HG02885 (cell line): ENCODE data around the gene ADGRG3.

Source experiments
- ATAC-seq: cut with Tn5 transposase; IDR thresholded peaks from one replicate; pipeline ENCODE4 v1.9.1; 2021; ENCODE audit warnings: mild to moderate bottlenecking; ENCODE audit not compliant: unreplicated experiment, poor library complexity

Gene ADGRG3

DNA sequence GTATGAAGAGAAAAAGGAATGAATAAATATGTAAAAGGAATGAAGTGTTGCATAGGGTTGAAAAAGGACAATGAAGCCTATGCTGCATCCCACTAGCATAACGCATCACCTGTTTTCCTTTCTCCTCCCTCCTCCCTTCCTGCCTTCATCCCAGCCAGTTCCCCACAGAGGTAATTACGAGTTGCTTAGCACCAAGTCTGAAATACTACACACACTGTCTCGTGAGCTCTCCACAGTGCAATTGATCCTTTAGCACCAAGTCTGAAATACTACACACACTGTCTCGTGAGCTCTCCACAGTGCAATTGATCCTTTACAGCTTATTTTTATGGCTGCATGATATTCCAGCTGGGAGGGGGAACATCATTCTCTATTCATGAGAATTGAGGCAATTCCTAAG lies 25.4 kb downstream of the ADGRG3 start:
- no peak for ATAC-seq

DNA sequence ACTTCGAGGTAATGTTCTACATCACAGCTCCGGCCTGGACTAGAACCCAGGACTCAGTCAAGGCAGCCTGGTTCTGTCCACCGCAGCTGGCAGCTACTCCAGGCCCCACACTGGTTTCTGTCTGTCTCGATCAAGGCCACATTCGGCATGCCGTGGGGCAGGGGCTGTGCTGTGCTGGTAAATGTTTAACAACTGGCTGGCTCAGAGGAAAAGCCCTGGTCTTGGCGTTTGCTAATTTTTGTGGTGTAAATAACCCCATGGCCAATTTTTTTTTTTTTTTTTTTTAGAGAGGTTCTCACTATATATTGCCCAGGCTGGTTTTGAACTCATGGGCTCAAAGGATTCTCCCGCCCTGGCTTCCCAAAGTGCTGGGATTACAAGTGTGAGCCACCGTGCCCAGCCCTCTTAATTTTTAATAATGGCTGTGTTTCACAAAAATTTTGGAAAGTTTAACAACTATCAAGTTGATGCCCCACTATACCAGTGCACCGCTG lies 26.2 kb downstream of the ADGRG3 start:
- ATAC-seq, result no peak

DNA sequence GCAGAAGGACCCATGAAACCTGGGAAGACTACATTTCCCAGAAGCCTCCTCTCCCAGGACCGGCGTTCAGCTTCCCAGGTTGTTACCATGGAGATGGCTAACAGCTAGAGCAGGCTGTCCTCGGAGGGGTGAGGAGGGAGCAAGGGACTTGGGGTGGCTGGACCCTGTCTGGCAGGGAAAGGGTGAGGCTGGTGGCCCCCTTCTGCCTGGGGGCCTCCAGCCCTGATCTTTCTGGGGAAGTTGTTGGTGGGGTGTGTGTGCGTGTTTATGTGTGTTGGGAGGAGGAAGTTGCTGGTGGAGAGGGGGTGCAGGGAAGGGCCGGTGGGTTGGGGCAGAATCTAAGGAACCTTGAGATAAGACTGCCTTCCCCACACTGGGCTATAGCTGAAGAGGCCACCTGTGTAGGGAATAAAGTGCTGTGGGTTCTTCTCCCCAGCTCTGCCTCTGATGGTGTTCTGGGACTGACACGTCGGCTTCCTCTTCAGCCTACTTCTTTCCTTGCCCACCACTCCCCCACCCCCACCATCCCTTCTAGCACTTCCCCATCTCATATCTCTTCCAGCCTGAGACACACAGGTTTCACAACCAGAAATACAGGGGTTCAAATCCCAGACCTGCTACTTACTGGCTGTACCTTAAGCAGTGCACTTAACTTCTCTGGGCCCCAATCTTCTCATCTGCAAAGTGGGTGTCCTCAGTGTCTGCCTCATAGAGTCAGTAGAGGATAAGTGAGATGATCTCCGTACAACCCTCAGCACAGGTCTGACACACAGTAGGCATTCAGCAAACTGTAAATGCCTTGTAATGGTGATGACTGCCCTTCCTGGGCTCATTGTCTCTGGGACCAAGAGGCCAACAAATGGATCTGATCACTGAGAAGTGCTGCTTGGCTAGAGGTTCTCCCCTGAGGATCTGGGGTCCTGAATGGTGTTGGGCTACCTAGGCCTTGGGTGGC lies 26.9 kb downstream of the ADGRG3 start, which contains the start of gene DRC7:
TSS of gene DRC7 (plus strand) at position 82 of the 955 bp plus-strand sequence. CDS start 3,144 bp downstream, outside the sequence.
- peak; percentile 72 for ATAC-seq

DNA sequence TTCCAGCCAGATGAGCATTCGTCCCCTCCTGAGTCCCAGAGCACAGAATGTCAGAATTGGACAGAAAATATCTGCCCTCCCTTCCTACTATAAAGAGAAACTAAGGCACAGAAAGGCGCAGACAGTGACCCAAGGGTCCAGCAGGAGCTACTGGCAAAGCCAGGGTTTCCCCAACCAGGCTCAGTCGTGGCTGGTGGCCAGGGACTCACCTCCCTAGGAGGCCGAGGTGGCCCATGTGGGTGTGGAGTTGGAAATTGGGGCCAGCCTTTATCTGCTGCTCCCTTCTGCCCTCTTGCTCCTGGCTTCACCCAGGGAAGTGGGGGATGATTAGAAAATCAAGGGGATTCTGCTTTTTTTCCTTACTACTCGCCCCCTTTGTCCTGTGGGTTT lies 27.6 kb downstream of the ADGRG3 start:
- no peak for ATAC-seq

DNA sequence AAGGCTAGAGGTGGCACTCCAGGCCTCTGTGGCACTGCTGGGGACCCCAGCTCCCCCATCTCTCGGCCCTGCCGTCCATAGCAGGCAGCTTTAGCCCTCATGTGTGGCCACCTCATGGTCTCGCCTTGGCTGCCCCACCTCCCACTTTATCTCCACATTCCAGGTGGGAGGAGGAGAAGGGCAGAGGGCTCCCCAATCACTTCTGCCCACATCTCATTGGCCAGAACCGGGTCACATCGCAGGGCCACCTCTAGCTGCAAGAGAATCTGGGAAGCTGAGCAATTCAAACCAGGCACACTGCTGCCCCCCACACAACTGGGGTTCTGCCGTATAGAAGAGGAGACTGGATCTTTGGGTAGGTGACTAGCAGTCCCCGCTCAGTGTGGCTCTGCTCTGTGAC lies 28.1 kb downstream of the ADGRG3 start:
- no peak for ATAC-seq

DNA sequence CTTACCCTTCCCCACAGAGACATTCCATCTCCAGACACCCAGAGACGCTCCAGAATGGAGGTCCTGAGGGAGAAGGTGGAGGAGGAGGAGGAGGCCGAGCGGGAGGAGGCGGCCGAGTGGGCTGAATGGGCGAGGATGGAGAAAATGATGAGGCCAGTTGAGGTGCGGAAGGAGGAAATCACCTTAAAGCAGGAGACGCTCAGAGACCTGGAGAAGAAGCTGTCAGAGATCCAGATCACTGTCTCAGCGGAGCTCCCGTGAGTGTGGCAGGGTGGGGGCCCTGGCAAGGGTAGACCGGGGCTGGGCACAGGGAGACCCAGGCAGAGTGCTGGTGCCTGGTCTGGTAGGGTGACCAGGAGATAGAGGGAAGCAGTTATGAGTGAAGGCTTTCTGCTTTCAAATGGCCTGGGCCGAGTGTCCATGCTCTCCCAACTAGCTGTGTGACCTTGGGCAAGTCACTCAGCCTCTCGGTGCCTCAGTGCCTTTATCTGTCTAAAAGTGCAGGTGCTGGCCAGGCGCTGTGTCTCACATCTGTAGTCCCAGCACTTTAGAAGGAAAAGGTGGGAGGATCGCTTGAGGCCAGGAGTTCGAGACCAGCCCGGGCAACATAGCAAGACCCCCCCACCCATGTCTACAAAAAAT lies 29.9 kb downstream of the ADGRG3 start:
- no peak for ATAC-seq

DNA sequence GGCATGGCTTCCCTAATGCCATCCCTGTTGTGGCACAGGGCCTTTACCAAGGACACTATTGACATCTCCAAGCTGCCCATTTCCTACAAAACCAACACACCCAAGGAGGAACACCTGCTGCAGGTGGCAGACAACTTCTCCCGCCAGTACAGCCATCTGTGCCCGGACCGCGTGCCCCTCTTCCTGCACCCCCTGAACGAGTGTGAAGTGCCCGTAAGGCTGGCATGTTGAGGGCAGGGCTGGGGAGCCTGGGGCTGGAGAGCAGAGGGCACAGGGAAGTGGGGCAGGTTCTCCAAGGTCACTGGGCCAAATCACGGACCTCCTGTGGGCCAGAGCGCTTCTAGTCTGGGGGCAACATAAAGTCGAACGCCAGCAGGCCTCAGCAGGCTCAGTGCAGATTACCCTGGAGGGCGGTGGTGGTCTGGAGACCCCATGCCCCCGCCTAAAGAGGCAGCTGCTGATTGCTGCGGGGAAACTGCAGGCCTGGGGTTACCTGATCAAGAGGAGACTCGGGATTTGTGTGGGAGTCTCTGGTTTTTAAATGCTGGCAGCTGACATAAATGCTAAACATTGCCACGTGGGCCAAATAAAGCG lies 30.8 kb downstream of the ADGRG3 start:
- no peak for ATAC-seq

DNA sequence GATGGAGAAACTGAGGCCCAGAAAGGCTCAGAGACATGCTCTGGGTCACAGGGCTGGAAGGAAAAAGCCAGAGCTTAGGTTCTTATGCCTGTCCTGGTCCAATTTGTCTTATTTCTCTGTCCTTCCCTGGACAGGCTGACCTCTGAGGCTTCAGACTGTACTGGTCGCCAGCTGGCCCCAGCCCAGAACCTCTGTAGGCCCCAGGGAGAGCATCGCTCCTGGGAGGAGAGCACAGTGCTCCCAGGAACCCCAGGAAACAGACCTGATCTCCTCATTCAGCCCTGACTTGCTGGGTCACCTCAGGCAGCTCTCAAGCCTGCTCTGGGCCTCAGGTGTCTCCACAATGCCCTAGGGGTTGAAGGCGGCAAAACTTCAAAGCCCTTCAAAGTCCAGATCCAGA lies 31.4 kb downstream of the ADGRG3 start:
- no peak for ATAC-seq

DNA sequence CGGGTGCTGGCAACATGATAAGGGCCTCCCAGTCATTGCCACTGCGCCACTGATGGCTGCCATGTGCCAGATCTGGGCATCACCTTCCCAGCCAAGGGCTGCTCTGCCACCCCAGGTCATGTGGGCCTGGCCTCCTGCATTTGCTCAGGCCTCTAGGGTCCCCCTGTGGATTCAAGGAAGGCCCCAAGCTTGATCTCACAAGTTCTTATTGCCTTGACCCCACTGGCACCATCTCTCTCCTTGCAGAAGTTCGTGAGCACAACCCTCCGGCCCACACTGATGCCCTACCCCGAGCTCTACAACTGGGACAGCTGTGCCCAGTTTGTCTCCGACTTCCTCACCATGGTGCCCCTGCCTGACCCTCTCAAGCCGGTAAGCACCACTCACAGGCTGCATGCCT lies 31.8 kb downstream of the ADGRG3 start:
- no peak for ATAC-seq

DNA sequence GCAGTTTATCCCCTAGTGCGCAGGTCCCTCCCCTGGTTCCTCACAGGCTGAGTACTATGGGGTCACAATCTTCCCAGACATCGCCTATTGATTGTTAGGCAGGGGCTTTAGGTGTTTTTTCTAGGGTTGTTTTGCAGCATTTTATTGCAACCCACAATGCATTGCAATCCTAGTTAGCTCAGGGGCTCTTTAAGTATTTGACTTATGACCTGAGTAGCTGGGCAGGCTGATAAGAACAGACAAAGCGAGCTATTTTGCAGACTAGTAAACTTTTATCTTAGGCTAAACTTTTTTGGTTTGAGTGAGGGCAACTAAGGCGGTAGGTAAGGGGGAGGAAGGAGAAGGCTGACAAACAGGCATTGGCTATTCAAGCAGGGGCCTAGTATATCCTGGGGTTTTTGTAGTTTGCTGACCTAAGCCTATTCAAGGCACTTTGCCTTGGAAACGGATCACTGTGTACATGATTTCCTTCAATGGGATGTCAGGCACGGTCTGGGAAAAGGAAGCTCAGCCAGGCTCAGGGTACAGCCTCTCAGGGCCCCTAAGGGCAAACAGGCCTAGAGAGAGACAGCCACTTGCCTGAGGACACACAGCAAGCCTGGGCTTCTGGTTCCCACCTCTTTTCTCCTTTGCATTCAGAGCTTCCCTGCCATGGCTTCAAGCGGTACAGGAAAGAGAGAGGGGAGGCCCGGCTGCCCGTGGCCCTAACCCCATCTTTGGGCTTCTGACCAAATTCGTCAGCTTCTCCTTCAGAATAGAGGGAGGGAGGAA lies 32.9 kb downstream of the ADGRG3 start:
- ATAC-seq, result no peak

DNA sequence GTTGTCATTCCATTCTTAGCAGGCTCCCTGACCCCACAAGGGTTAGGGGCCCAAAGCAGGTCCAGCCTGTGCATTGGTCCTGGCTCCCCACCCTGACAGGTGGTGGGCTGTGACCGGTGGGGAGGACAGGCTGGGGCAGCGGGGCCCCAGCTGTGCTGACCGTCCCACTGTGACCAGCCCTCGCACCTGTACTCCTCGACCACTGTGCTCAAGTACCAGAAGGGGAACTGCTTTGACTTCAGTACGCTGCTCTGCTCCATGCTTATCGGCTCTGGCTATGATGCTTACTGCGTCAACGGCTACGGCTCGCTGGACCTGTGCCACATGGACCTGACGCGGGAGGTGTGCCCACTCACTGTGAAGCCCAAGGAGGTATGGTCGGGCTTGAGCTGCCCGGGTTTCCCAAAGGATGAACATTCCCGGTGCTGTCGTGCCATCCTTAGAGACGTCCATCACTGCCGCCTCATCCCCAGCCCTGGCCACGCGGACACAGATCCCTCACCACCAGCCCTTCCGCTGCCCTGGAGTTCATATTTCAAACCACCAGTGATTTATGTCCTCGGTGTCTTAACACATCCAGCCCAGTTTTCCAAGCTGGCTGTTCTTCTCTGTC lies 33.8 kb downstream of the ADGRG3 start:
- no peak for ATAC-seq

DNA sequence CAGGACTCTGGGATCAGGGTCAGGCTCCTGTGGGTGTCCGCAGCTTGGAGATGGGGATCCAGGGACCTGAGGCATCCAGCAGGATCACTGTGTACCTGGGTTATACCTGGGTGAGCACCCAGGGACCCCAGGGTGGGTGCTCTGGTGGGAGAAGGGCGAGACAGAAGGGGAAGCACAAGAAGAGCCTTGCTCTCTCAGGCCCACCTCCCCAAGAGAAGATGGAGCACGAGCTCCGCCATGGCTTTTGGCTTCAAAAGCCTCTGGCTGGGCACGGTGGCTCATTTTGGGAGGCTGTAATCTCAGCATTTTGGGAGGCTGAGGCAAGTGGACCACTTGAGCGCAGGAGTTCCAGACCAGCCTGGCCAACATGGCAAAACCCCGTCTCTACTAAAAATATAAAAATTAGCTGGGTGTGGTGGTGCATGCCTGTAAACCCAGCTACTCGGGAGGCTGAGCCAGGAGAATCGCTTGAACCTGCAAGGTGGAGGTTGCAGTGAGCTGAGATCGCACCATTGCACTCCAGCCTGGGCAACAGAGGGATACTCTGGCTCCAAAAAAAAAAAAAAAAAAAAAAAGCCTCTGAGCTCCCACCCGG lies 35.4 kb downstream of the ADGRG3 start:
- no peak for ATAC-seq

DNA sequence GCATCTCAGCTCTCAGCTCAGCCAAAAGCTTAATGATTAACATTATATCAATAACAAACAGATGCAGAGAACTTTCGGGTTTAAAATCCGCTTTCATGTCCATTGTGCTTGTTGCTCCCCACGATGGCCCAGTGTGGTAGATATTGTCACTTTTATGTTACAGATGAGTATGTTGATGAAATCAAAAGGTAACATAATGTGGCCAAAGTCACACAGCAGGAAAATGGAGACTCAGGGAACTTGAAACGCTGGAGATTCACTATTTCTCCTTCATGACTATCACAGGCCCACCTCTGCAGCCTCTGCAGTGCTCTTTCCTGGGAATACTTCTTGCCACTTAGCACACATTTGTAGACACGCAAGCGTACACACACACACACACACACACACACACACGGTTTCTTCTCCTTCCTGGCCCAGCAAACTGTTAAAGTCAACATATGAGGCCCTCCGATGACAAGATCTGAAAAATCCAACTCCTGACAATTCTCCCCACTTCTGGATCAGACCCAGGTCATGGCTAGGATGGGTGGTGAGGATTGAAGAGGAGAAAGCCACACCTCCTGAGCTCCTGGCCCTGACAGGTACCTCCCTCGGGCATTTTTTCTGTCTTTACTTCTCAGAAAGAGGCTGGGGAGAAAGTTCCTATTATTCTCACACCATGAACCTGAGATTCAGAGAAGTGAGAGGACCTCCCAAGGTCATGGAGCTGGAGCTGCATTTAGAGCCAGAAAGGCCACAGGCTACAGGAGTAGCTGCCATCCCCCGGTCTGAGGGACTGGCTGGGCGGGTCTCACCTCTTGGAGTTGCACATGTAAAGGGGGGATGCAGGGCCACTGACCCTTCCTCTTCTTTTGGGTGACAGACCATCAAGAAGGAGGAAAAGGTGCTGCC lies 36.2 kb downstream of the ADGRG3 start:
- ATAC-seq, result no peak

DNA sequence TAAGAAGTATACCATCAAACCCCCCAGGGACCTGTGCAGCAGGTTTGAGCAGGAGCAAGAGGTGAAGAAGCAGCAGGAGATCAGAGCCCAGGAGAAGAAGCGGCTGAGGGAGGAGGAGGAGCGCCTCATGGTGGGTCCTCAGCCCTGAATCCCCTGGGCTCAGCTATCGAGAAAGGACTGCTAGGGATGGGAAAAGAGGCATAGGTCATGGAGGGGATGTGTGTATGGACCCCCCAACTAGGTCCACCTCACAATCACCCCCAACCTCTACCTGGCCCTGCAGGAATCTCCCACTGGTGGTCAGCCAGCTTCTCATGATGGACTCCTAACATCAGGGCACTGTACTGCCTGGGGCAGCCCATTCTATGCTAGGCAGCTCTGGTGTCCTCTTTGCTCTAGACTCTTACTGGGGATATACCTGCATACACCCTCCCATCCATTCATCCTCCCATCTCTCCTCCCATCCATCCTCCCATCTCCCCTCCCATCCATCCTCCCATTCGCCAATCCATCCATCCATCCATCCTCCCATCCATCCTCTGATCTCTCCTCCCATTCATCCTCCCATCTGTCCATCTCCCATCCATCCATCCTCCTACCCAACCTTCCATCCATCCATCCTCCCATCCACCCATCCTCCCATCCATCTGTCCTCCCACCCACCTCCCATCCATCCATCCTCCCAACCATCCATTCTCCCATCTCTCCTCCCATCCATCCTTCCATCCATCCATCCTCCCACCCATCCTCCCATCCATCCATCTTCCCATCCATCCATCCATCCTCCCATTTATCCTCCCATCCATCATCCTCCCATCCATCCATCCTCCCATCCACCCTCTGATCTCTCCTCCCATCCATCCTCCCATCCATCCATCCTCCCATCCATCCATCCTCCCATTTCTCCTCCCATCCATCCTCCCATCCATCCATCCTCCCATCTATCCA lies 37.1 kb downstream of the ADGRG3 start:
- ATAC-seq, result no peak

DNA sequence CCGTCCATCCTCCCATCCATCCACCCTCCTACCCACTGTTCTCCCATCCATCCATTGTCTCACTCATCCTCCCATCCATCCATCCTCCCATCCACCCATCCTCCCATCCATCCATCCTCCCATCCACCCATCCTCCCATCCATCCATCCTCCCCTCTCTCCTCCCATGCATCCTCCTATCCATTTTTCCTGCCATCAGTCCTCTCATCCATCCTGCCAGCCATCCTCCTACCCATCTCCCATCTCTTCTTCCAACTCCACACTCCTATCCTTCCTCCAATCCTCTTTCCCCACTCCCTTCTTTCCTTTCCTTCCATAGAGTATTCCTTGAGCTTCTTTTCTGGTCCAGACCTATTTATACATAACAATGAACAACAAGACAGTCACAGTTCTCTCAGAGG lies 38.6 kb downstream of the ADGRG3 start:
- ATAC-seq, result no peak

DNA sequence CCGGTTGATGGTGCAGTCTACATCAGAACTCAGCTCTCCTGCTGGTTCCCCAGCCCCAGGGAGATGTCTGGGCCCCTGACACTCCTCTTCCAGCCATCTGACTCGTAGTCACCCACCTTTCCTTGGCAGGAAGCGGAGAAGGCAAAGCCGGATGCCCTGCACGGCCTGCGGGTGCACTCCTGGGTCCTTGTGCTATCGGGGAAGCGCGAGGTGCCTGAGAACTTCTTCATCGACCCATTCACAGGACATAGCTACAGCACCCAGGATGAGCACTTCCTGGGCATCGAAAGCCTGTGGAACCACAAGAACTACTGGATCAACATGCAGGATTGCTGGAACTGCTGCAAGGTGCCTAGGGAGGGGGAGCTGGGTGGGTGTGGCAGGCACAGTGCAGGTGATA lies 39.2 kb downstream of the ADGRG3 start:
- no peak for ATAC-seq

DNA sequence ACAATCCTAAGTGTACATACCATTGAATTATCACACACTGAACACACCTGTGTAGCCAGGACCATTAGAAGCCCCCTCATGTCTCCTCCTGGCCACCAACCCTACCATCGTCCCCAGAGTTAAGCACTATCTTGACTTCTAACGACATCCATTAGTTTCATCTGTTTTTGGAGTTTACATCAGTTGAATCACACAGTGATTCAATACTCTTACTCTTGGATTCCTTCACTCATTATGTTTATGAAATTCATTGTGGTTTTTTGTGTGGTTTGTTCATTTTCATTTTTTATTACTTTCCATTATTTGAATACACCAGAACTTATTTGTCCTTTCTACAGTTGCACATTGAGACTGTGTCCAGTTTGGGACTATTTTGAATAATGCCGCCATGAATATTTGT lies 40.1 kb downstream of the ADGRG3 start:
- no peak for ATAC-seq
